SU-DHL-6 (cell line): ENCODE data around the gene CARD19.

Source experiments
- H2AFZ ChIP-seq: fragments of 200-600 bp; sonication (generic); 2 replicates; pipeline ENCODE4 v1.6.1; 2014; ENCODE audit warnings: low read depth, mild to moderate bottlenecking, moderate library complexity, mixed read lengths, antibody characterized with exemption, low read length; ENCODE audit not compliant: severe bottlenecking
- H3F3A ChIP-seq: fragments of 200-600 bp; shearing (Covaris generic); 2 replicates; pipeline ENCODE4 v1.6.0; 2016; ENCODE audit warnings: antibody characterized with exemption, mild to moderate bottlenecking; ENCODE audit not compliant: insufficient read depth
- H3K27ac ChIP-seq: fragments of 200-600 bp; sonication (generic); 2 replicates; pipeline ENCODE4 v1.5.1; 2016; ENCODE audit warnings: low read depth, mild to moderate bottlenecking, low read length, moderate library complexity, mixed read lengths
- H3K27me3 ChIP-seq: fragments of 200-600 bp; sonication (generic), shearing (Covaris generic); 2 replicates; pipeline ENCODE4 v1.6.0; 2014; ENCODE audit warnings: mild to moderate bottlenecking, low read length
- H3K36me3 ChIP-seq: fragments of 200-600 bp; sonication (generic); 2 replicates; pipeline ENCODE4 v1.6.1; 2014; ENCODE audit warnings: mild to moderate bottlenecking, low read length, mixed read lengths
- H3K4me2 ChIP-seq: fragments of 300-600, 200-600 bp; shearing (Covaris generic), sonication (generic); 2 replicates; pipeline ENCODE4 v1.6.0; 2014; ENCODE audit warnings: low read length, low read depth, mild to moderate bottlenecking; ENCODE audit not compliant: poor library complexity, severe bottlenecking
- H3K4me3 ChIP-seq: fragments of 200-600 bp; sonication (generic); 2 replicates; pipeline ENCODE4 v1.5.1; 2014; ENCODE audit warnings: antibody characterized with exemption, low read length, mild to moderate bottlenecking, mixed read lengths; ENCODE audit not compliant: insufficient read depth, poor library complexity, severe bottlenecking
- H3K79me2 ChIP-seq: fragments of 200-600 bp; sonication (generic); 2 replicates; pipeline ENCODE4 v1.6.1; 2014; ENCODE audit warnings: mild to moderate bottlenecking, low read length, moderate library complexity; ENCODE audit not compliant: insufficient read depth
- H3K9ac ChIP-seq: fragments of 200-600 bp; sonication (generic); 2 replicates; pipeline ENCODE4 v1.7.0; 2014; ENCODE audit warnings: mild to moderate bottlenecking, low read length
- H3K9me2 ChIP-seq: fragments of 200-600 bp; sonication (generic); replicated peaks from 2 replicates; pipeline ENCODE4 v1.6.1; 2014; ENCODE audit warnings: low read length; ENCODE audit not compliant: insufficient read depth
- H3K9me3 ChIP-seq: fragments of 200-600 bp; sonication (generic); 2 replicates; pipeline ENCODE4 v1.6.1; 2014; ENCODE audit warnings: low read length, mixed read lengths; ENCODE audit not compliant: insufficient read depth
- H4K20me1 ChIP-seq: fragments of 200-600 bp; sonication (generic); 2 replicates; pipeline ENCODE4 v1.6.1; 2014; ENCODE audit warnings: low read depth, mild to moderate bottlenecking, antibody characterized with exemption, low read length, moderate library complexity, mixed read lengths
- CTCF ChIP-seq: fragments of 200-600 bp; sonication (generic); IDR thresholded peaks from one replicate; pipeline ENCODE4 v1.5.1; 2017; ENCODE audit warnings: antibody characterized with exemption, mild to moderate bottlenecking, low read length, moderate library complexity; ENCODE audit not compliant: insufficient read depth, poor library complexity, severe bottlenecking
- EZH2phosphoT487 ChIP-seq: fragments of 200-600 bp; sonication (generic), shearing (Covaris generic); conservative IDR thresholded peaks from 2 replicates; pipeline ENCODE4 v1.6.1; 2018; ENCODE audit warnings: mild to moderate bottlenecking, antibody characterized with exemption, low read length, moderate library complexity, mixed read lengths

CARD19 gene

GRCh38 chr9:93155716-93156474, 59.9 kb downstream of the CARD19 start:
- no peak overlapping the region for H2AFZ ChIP-seq
- H3F3A ChIP-seq: no peaks in the 10 kb centered on the region
- no peak overlapping the region for H3K4me3 ChIP-seq
- no peaks in the 10 kb centered on the region for H3K36me3 ChIP-seq
- H4K20me1 ChIP-seq: no peaks in the 10 kb centered on the region
- TF ChIP-seq EZH2phosphoT487: no peak
- no peak for TF ChIP-seq CTCF
- no peaks in the 10 kb centered on the region for H3K79me2 ChIP-seq
- no peak overlapping the region for H3K27ac ChIP-seq
- H3K27me3 ChIP-seq: no peaks in the 10 kb centered on the region
- H3K9me2 ChIP-seq: no peaks in the 10 kb centered on the region
- H3K9me3 ChIP-seq: no peaks in the 10 kb centered on the region
- H3K9ac ChIP-seq: no peak overlapping the region
- no peak overlapping the region for H3K4me2 ChIP-seq

GRCh38 chr9:93156475-93157008, 60.5 kb downstream of the CARD19 start:
- H2AFZ ChIP-seq: no peak overlapping the region
- no peak overlapping the region for H3K27ac ChIP-seq
- H4K20me1 ChIP-seq: no peaks in the 10 kb centered on the region
- H3K4me3 ChIP-seq: no peak overlapping the region
- no peaks in the 10 kb centered on the region for H3K36me3 ChIP-seq
- no peaks in the 10 kb centered on the region for H3K9me2 ChIP-seq
- H3K79me2 ChIP-seq: no peaks in the 10 kb centered on the region
- H3F3A ChIP-seq: no peaks in the 10 kb centered on the region
- no peak for TF ChIP-seq EZH2phosphoT487
- TF ChIP-seq CTCF: no peak
- H3K9ac ChIP-seq: no peak overlapping the region
- no peaks in the 10 kb centered on the region for H3K27me3 ChIP-seq
- H3K9me3 ChIP-seq: no peaks in the 10 kb centered on the region
- H3K4me2 ChIP-seq: no peak overlapping the region

GRCh38 chr9:93159601-93160471, 63.8 kb downstream of the CARD19 start:
- no peaks in the 10 kb centered on the region for H3K9me3 ChIP-seq
- H3K27me3 ChIP-seq: no peaks in the 10 kb centered on the region
- no peaks in the 10 kb centered on the region for H3K9me2 ChIP-seq
- H3K79me2 ChIP-seq: no peaks in the 10 kb centered on the region
- H3K4me2 ChIP-seq: no peak overlapping the region
- H3K27ac ChIP-seq: no peak overlapping the region
- no peak overlapping the region for H3K4me3 ChIP-seq
- no peaks in the 10 kb centered on the region for H4K20me1 ChIP-seq
- no peak overlapping the region for H2AFZ ChIP-seq
- H3K9ac ChIP-seq: no peak overlapping the region
- TF ChIP-seq CTCF (peak; percentile 93), EZH2phosphoT487 (no peak)
- H3K36me3 ChIP-seq: no peaks in the 10 kb centered on the region
- no peaks in the 10 kb centered on the region for H3F3A ChIP-seq
